Tibial artery (tissue), 4 donors: Measurements from ENCODE around the gene SLC30A7.
"Not testable (repeated sequence)": the region's sequence is repeated elsewhere in the genome, so short reads cannot be mapped to it uniquely, and the experiment has no call there.

ENCODE experiments used
- DNase-seq, 2 donors: peaks; one replicate each; pipeline ENCODE4 v3.0.0-alpha.2; 2019
- H3K27ac ChIP-seq, 2 donors: fragments of 200-600 bp; sonication (generic) in 1 of 2; 1 replicate in 1 of 2; 2 replicates in 1 of 2; pipeline ENCODE4 v1.5.1; 2018 to 2019; ENCODE audit warnings: mild to moderate bottlenecking in 1 of 2
- H3K27me3 ChIP-seq, 2 donors: fragments of 200-600 bp; sonication (generic) in 1 of 2; one replicate each; pipeline versions ENCODE4 v1.5.1 to v1.6.0; 2016 to 2019
- H3K36me3 ChIP-seq, 3 donors: fragments of 200-600 bp; sonication (generic) in 2 of 3; one replicate each; pipeline ENCODE4 v1.5.1; 2016 to 2019; ENCODE audit warnings: mild to moderate bottlenecking in 2 of 3
- H3K4me1 ChIP-seq, 4 donors: fragments of 200-600 bp; sonication (generic) in 2 of 4; 1 replicate in 3 of 4; 2 replicates in 1 of 4; pipeline ENCODE4 v1.5.1; 2016 to 2019
- H3K4me3 ChIP-seq, 2 donors: fragments of 200-600 bp; sonication (generic) in 1 of 2; 1 replicate in 1 of 2; 2 replicates in 1 of 2; pipeline ENCODE4 v1.5.1; 2018 to 2019; ENCODE audit warnings: mild to moderate bottlenecking in 2 of 2
- H3K9me3 ChIP-seq, 3 donors: fragments of 200-600 bp; sonication (generic) in 1 of 3; one replicate each; pipeline ENCODE4 v1.5.1; 2016 to 2019
- intact Hi-C: fragments of 100-400 bp; cut with DNase I; formaldehyde crosslinking; loops from one replicate; pipeline ENCODE4 v1.15.0; 2023; ENCODE audit warnings: low total_unique reads
- TF ChIP-seq, protein P1 (sequence below), 2 experiments: fragments of 200-600 bp in 1 of 2; fragments of 450-650 bp in 1 of 2; IDR thresholded peaks; one replicate each; pipeline ENCODE4 v1.5.1; 2017 to 2019; ENCODE audit warnings: antibody characterized with exemption in 2 of 2, mild to moderate bottlenecking in 1 of 2, moderate library complexity in 1 of 2

Gene SLC30A7, protein sequence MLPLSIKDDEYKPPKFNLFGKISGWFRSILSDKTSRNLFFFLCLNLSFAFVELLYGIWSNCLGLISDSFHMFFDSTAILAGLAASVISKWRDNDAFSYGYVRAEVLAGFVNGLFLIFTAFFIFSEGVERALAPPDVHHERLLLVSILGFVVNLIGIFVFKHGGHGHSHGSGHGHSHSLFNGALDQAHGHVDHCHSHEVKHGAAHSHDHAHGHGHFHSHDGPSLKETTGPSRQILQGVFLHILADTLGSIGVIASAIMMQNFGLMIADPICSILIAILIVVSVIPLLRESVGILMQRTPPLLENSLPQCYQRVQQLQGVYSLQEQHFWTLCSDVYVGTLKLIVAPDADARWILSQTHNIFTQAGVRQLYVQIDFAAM

DNA sequence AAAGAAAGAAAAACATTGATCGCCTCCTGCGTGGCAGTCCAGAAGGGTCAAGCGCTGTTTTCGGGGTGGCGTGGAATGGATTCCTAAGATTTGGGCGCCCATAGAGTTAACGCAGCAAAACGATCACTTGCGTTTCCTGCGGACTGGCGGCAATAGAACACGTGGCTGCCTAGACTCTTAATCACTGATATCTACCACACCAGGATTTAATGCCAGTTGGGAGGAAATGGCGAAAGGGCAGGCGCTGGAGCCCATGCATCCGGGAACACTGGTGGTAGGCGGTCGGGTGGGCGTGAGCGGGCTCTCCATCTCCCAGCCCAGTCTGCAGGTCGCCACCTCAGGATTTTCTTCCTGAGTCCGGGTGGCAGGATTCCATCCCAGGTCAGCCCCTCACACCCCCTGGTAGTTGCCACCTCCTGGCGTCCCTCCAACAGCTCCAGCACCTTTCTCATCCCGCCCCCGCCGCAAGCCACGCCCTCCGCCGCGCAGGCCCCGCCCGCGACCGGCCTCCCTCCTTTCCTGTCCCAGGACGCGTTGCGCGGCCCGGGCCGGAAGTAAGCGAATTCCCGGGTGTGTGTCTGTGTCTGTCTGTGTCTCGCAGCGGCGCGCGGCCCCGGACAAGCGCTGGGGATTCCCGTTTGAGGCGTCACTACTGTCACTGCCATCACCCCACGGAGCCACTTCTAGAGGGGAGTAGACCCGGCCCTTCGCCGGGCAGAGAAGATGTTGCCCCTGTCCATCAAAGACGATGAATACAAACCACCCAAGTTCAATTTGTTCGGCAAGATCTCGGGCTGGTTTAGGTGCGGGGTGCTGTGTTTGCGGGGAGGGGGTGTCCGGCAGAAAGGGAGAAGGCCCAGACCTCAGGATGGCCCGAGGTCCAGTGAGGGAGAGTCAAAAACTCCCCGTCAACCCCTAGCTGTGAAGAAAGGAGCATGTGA lies at the start of gene SLC30A7:
Gene SLC30A7, plus strand, starts transcription at position 551 of the 941 bp plus-strand sequence. Its CDS starts 173 bp downstream, at position 724.
- Histone ChIP-seq H3K4me1 (peaks cover 0 to 32% (median 15%) of the 10 kb centered on the region in 4 donors), H3K36me3 (peaks cover 0 to 14% (median 6%) of the 10 kb centered on the region in 3 donors), H3K27me3 (no peaks in the 10 kb centered on the region), H3K27ac (peak within 1 kb of the TSS; percentile 81 to 93), H3K4me3 (peak within 1 kb of the TSS; percentile 73 to 78), H3K9me3 (no peaks in the 10 kb centered on the region)
- TF ChIP-seq, protein P1, sequence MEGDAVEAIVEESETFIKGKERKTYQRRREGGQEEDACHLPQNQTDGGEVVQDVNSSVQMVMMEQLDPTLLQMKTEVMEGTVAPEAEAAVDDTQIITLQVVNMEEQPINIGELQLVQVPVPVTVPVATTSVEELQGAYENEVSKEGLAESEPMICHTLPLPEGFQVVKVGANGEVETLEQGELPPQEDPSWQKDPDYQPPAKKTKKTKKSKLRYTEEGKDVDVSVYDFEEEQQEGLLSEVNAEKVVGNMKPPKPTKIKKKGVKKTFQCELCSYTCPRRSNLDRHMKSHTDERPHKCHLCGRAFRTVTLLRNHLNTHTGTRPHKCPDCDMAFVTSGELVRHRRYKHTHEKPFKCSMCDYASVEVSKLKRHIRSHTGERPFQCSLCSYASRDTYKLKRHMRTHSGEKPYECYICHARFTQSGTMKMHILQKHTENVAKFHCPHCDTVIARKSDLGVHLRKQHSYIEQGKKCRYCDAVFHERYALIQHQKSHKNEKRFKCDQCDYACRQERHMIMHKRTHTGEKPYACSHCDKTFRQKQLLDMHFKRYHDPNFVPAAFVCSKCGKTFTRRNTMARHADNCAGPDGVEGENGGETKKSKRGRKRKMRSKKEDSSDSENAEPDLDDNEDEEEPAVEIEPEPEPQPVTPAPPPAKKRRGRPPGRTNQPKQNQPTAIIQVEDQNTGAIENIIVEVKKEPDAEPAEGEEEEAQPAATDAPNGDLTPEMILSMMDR (IDR thresholded peaks at IDR 0.05): no peak
- DNase-seq: peak; percentile 94 to 96
- intact Hi-C loops: no loop called here

DNA sequence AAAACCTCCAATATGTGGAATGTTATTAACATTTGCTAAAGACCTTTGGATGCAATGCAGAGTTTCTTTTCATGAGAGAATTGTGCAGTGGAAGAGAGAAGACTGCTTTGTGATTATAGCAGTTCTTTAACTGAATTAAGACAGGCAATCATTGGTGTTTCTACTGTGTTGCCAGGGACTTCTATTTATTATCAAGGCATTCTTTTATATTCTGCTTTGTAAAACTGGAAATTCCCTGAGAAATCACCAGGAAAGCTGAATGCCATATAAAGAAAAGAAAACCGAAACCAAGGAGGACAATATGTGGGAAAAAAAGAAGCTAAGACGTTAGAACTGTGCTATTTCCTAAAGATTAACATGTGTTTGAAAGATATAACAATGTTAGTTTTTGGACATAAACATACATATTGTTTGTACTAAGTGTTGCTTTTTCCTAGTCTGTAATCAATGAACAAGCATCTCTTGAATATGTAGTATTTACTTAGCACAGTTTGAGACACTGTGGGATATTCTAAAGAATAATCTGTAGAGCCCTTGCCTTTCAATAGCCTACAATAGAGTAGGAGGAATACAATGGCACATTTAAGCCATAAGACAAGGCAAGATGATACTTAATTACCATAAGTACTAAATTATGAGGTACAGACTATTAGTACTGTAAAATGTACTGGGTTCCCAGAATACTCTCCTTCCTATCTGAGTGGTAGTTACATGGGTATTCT lies 48.4 kb upstream of the SLC30A7 start:
- H3K4me1 ChIP-seq: peaks cover 0 to 3% (median 0%) of the 10 kb centered on the region in 4 donors
- no peaks in the 10 kb centered on the region for H3K27me3 ChIP-seq
- H3K4me3 ChIP-seq: peak overlapping the region; percentile 5 to 16
- DNase-seq: no peak
- TF ChIP-seq, protein P1 (IDR thresholded peaks at IDR 0.05): no peak
- no peak overlapping the region for H3K27ac ChIP-seq
- H3K36me3 ChIP-seq: no peaks in the 10 kb centered on the region
- H3K9me3 ChIP-seq: no peaks in the 10 kb centered on the region
- intact Hi-C loops: no loop called here

GRCh38 chr1:100851726-100852125 lies 44.2 kb upstream of the SLC30A7 start:
- Histone ChIP-seq H3K36me3 (no peaks in the 10 kb centered on the region), H3K4me1 (peaks cover 0 to 3% (median 0%) of the 10 kb centered on the region in 4 donors), H3K27ac (no peak overlapping the region), H3K9me3 (no peaks in the 10 kb centered on the region), H3K4me3 (no peak overlapping the region), H3K27me3 (no peaks in the 10 kb centered on the region)
- no peak for DNase-seq
- TF ChIP-seq, protein P1 (IDR thresholded peaks at IDR 0.05): no peak
- intact Hi-C loops: no loop called here

DNA sequence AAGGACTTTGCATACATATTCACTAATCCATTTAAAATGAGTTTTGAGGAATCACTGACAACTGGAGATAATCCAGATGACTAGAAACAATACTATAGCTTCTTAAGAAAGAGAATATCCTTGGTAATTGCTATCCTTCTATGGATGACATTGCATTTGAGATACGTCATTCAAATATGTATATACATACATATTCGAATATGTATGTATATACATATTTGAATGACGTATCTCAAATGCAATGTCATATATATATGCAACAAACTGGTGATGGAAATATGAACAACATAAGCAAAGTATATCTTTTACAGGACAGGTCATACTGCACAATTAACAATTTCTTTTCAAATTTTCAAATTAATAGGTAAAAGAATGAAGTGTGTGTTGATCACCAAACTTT lies 42.9 kb upstream of the SLC30A7 start:
- TF ChIP-seq, protein P1 (IDR thresholded peaks at IDR 0.05): no peak
- no peaks in the 10 kb centered on the region for H3K36me3 ChIP-seq
- no peak overlapping the region for H3K4me3 ChIP-seq
- intact Hi-C loops: no loop called here
- no peak overlapping the region for H3K27ac ChIP-seq
- H3K27me3 ChIP-seq: no peaks in the 10 kb centered on the region
- no peaks in the 10 kb centered on the region for H3K9me3 ChIP-seq
- no peak for DNase-seq
- H3K4me1 ChIP-seq: peaks cover 0 to 1% (median 0%) of the 10 kb centered on the region in 4 donors

DNA sequence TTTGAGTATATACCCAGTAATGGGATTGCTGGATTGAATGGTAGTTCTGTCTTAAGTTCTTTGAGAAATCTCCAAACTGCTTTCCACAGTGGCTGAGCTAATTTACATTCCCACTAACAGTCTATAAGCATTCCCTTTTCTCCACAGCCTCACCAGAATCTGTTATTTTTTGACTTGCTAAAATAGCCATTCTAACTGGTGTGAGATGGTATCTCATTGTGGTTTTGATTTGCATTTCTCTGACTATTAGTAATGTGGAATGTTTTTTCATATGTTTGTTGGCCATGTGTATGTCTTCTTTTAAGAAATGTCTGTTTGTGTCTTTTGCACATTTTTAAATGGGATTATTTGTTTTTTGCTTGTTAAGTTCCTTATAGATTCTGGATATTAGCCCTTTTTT lies 40.8 kb upstream of the SLC30A7 start:
- H3K27me3 ChIP-seq, intact Hi-C loops, H3K4me1 ChIP-seq, H3K27ac ChIP-seq, H3K4me3 ChIP-seq, DNase-seq, H3K9me3 ChIP-seq, H3K36me3 ChIP-seq: not testable (repeated sequence)
